ENCODE data around the gene TDP1.

The TDP1 gene

GRCh38 chr14:89955745-89956660, at the start of gene TDP1:
Gene TDP1, plus strand, starts transcription at chr14:89955927. Its CDS starts 7,188 bp downstream, at chr14:89963115.
- peak; percentile 97 for DNase-seq

- no peak for DNase-seq
Observed at GRCh38 chr14:89906000-89906399, 49.7 kb upstream of the TDP1 start.

GRCh38 chr14:89907655-89908054, 48.1 kb upstream of the TDP1 start:
- no peak for DNase-seq

GRCh38 chr14:89908712-89909450, 46.8 kb upstream of the TDP1 start:
- no peak for DNase-seq

GRCh38 chr14:89909586-89909985, 46.1 kb upstream of the TDP1 start:
- no peak for DNase-seq

GRCh38 chr14:89910691-89911009, 45.1 kb upstream of the TDP1 start:
- DNase-seq: no peak

- no peak for DNase-seq
Observed at GRCh38 chr14:89911010-89911919, 44.5 kb upstream of the TDP1 start.

GRCh38 chr14:89912221-89912620, 43.5 kb upstream of the TDP1 start:
- no peak for DNase-seq

- DNase-seq: no peak
Observed at GRCh38 chr14:89912667-89913211, 43.0 kb upstream of the TDP1 start.

- DNase-seq: peak; percentile 65
Observed at GRCh38 chr14:89915114-89915878, 40.4 kb upstream of the TDP1 start.

GRCh38 chr14:89918721-89919120, 37.0 kb upstream of the TDP1 start:
- no peak for DNase-seq

- no peak for DNase-seq
Observed at GRCh38 chr14:89920056-89920455, 35.7 kb upstream of the TDP1 start.

GRCh38 chr14:89921346-89921745, 34.4 kb upstream of the TDP1 start:
- DNase-seq: no peak

- no peak for DNase-seq
Observed at GRCh38 chr14:89922031-89922907, 33.5 kb upstream of the TDP1 start.

- no peak for DNase-seq
Observed at GRCh38 chr14:89924268-89924667, 31.5 kb upstream of the TDP1 start.

- DNase-seq: no peak
Observed at GRCh38 chr14:89926694-89927093, 29.0 kb upstream of the TDP1 start.

- no peak for DNase-seq
Observed at GRCh38 chr14:89927186-89927865, 28.4 kb upstream of the TDP1 start.

GRCh38 chr14:89933002-89933401, 22.7 kb upstream of the TDP1 start:
- no peak for DNase-seq

GRCh38 chr14:89936654-89937185, 19.0 kb upstream of the TDP1 start:
- no peak for DNase-seq

GRCh38 chr14:89941830-89942377, 13.8 kb upstream of the TDP1 start:
- peak; percentile 23 for DNase-seq
